ENCODE data around the gene AADACL4.

AADACL4 gene

DNA sequence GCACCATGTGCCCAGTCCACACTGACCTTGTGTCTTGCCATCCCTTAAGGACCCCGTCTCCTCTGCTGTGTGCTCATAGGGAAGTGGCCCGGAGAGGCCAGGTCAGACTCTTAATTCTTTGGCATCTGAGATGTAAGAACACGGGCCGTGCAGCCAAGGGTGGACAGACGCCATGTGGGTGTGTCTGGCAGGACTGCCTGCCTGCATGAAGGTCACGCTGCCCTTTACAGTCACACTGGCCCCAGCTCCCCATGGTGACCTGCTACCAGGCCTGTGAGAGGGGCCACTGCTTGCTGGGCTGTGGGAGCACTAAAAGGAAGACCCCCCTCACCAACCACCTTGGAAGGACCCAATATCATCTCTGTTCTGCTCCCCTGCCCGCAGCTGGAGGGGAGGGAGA lies 43.5 kb upstream of the AADACL4 start:
- no peaks in the 10 kb centered on the region for H3K9me3 ChIP-seq (ENCODE audit: control insufficient read depth, insufficient read depth, low read depth, low read length)
- H3K4me1 ChIP-seq (ENCODE audit: control insufficient read depth, insufficient read depth, low read length), result peaks cover 8% of the 10 kb centered on the region
- H3K27ac ChIP-seq (ENCODE audit: extremely low read depth, low read depth, low read length), result no peak overlapping the region
- TF ChIP-seq, protein P1, sequence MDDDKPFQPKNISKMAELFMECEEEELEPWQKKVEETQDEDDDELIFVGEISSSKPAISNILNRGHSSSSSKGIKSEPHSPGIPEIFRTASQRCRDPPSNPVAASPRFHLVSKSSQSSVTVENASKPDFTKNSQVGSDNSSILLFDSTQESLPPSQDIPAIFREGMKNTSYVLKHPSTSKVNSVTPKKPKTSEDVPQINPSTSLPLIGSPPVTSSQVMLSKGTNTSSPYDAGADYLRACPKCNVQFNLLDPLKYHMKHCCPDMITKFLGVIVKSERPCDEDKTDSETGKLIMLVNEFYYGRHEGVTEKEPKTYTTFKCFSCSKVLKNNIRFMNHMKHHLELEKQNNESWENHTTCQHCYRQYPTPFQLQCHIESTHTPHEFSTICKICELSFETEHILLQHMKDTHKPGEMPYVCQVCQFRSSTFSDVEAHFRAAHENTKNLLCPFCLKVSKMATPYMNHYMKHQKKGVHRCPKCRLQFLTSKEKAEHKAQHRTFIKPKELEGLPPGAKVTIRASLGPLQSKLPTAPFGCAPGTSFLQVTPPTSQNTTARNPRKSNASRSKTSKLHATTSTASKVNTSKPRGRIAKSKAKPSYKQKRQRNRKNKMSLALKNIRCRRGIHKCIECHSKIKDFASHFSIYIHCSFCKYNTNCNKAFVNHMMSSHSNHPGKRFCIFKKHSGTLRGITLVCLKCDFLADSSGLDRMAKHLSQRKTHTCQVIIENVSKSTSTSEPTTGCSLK (tag by site-specific recombination; IDR thresholded peaks at IDR 0.05), result no peak
- TF ChIP-seq, protein P2, sequence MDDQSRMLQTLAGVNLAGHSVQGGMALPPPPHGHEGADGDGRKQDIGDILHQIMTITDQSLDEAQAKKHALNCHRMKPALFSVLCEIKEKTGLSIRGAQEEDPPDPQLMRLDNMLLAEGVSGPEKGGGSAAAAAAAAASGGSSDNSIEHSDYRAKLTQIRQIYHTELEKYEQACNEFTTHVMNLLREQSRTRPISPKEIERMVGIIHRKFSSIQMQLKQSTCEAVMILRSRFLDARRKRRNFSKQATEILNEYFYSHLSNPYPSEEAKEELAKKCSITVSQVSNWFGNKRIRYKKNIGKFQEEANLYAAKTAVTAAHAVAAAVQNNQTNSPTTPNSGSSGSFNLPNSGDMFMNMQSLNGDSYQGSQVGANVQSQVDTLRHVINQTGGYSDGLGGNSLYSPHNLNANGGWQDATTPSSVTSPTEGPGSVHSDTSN (CRISPR knock-in tag; IDR thresholded peaks at IDR 0.05), result no peak
- TF ChIP-seq YY1 (tag by site-specific recombination; IDR thresholded peaks at IDR 0.05) (no peak), ZNF600 (tag by site-specific recombination; IDR thresholded peaks at IDR 0.05) (no peak), SP2 (tag by site-specific recombination; IDR thresholded peaks at IDR 0.05) (no peak), ZNF174 (tag by site-specific recombination; IDR thresholded peaks at IDR 0.05) (no peak), ZNF169 (tag by site-specific recombination; IDR thresholded peaks at IDR 0.05) (no peak)
- TF ChIP-seq, protein P3, sequence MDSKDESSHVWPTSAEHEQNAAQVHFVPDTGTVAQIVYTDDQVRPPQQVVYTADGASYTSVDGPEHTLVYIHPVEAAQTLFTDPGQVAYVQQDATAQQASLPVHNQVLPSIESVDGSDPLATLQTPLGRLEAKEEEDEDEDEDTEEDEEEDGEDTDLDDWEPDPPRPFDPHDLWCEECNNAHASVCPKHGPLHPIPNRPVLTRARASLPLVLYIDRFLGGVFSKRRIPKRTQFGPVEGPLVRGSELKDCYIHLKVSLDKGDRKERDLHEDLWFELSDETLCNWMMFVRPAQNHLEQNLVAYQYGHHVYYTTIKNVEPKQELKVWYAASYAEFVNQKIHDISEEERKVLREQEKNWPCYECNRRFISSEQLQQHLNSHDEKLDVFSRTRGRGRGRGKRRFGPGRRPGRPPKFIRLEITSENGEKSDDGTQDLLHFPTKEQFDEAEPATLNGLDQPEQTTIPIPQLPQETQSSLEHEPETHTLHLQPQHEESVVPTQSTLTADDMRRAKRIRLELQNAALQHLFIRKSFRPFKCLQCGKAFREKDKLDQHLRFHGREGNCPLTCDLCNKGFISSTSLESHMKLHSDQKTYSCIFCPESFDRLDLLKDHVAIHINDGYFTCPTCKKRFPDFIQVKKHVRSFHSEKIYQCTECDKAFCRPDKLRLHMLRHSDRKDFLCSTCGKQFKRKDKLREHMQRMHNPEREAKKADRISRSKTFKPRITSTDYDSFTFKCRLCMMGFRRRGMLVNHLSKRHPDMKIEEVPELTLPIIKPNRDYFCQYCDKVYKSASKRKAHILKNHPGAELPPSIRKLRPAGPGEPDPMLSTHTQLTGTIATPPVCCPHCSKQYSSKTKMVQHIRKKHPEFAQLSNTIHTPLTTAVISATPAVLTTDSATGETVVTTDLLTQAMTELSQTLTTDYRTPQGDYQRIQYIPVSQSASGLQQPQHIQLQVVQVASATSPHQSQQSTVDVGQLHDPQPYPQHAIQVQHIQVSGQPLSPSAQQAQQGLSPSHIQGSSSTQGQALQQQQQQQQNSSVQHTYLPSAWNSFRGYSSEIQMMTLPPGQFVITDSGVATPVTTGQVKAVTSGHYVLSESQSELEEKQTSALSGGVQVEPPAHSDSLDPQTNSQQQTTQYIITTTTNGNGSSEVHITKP (tag by site-specific recombination; IDR thresholded peaks at IDR 0.05), result peak; percentile 50
- TF ChIP-seq, protein P4, sequence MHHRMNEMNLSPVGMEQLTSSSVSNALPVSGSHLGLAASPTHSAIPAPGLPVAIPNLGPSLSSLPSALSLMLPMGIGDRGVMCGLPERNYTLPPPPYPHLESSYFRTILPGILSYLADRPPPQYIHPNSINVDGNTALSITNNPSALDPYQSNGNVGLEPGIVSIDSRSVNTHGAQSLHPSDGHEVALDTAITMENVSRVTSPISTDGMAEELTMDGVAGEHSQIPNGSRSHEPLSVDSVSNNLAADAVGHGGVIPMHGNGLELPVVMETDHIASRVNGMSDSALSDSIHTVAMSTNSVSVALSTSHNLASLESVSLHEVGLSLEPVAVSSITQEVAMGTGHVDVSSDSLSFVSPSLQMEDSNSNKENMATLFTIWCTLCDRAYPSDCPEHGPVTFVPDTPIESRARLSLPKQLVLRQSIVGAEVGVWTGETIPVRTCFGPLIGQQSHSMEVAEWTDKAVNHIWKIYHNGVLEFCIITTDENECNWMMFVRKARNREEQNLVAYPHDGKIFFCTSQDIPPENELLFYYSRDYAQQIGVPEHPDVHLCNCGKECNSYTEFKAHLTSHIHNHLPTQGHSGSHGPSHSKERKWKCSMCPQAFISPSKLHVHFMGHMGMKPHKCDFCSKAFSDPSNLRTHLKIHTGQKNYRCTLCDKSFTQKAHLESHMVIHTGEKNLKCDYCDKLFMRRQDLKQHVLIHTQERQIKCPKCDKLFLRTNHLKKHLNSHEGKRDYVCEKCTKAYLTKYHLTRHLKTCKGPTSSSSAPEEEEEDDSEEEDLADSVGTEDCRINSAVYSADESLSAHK (tag by site-specific recombination; IDR thresholded peaks at IDR 0.05), result no peak
- CTCF ChIA-PET, result interaction anchor here (0.5 to 1.7 kb wide), 8 partner anchors 11 to 184 kb away, joined by 3 to 7 read pairs (median 3); no protein-coding TSS in a partner anchor
- POLR2A ChIA-PET, result interaction anchor here (0.5 to 1.0 kb wide), 2 partner anchors 16 to 19 kb away, joined by 4 to 5 read pairs; no protein-coding TSS in a partner anchor
- H3K36me3 ChIP-seq (ENCODE audit: control insufficient read depth in 2 of 2, insufficient read depth in 1 of 2, low read length in 2 of 2), result no peaks in the 10 kb centered on the region
- no peak overlapping the region for H3K4me3 ChIP-seq (ENCODE audit: low read depth, low read length)

DNA sequence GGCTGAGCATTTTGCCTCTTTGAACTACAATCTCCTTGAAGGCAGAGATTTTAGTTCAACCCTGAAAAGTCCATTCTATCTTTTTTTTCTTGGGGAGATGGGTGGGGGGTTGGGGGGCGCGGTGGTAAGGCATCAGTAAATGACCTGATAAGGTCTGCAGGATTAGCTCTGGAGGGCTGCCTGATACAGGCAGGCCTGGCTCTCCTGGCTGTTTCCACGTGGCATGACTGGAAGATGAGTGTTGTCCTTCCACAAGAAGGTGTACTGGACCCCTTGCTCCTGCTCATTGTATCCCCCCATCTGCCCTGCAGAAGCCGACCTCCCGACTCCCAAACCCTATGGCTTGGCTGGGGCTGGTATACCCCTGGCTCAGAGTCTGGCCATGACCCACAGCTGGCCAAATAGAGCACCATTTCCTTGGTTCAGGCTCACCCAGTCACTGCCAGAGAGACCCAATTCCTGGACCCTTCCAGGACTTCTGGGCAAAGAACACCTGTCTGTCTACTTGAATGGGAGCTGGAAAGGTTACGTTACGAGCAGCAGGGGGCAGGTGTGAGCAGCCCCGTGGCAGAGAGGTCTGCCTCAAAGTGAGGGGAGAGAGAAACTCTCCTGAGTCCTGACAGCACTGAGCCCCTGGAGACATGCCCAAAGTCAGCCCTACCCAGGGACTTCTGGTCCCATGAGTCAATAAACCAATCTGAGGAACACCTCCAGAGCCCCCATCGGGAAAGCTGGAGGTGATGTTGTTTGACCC lies 42.8 kb upstream of the AADACL4 start:
- ChIA-PET CTCF (interaction anchor here (0.5 to 1.8 kb wide), 18 partner anchors 12 to 286 kb away, joined by 3 to 28 read pairs (median 3); partner anchors contain the start of gene DHRS3), POLR2A (interaction anchor here (0.8 to 1.4 kb wide), 3 partner anchors 15 to 123 kb away, joined by 3 to 11 read pairs (median 5); partner anchors contain the start of gene DHRS3)
- no peak overlapping the region for H3K4me3 ChIP-seq (ENCODE audit: low read depth, low read length)
- peaks cover 6% of the 10 kb centered on the region for H3K4me1 ChIP-seq (ENCODE audit: control insufficient read depth, insufficient read depth, low read length)
- no peaks in the 10 kb centered on the region for H3K36me3 ChIP-seq (ENCODE audit: control insufficient read depth in 2 of 2, insufficient read depth in 1 of 2, low read length in 2 of 2)
- no peaks in the 10 kb centered on the region for H3K9me3 ChIP-seq (ENCODE audit: control insufficient read depth, insufficient read depth, low read depth, low read length)
- no peak overlapping the region for H3K27ac ChIP-seq (ENCODE audit: extremely low read depth, low read depth, low read length)
- TF ChIP-seq ZNF585B (tag by site-specific recombination; IDR thresholded peaks at IDR 0.05) (no peak), GLI2 (tag by site-specific recombination; IDR thresholded peaks at IDR 0.05; ENCODE audit: borderline replicate concordance, low read depth) (no peak), ZNF544 (tag by site-specific recombination; IDR thresholded peaks at IDR 0.05) (no peak), ZNF133 (tag by site-specific recombination; IDR thresholded peaks at IDR 0.05) (no peak), ZNF571 (tag by site-specific recombination; IDR thresholded peaks at IDR 0.05) (no peak)
- TF ChIP-seq, protein P5, sequence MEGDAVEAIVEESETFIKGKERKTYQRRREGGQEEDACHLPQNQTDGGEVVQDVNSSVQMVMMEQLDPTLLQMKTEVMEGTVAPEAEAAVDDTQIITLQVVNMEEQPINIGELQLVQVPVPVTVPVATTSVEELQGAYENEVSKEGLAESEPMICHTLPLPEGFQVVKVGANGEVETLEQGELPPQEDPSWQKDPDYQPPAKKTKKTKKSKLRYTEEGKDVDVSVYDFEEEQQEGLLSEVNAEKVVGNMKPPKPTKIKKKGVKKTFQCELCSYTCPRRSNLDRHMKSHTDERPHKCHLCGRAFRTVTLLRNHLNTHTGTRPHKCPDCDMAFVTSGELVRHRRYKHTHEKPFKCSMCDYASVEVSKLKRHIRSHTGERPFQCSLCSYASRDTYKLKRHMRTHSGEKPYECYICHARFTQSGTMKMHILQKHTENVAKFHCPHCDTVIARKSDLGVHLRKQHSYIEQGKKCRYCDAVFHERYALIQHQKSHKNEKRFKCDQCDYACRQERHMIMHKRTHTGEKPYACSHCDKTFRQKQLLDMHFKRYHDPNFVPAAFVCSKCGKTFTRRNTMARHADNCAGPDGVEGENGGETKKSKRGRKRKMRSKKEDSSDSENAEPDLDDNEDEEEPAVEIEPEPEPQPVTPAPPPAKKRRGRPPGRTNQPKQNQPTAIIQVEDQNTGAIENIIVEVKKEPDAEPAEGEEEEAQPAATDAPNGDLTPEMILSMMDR (tag by site-specific recombination; IDR thresholded peaks at IDR 0.05), result peak; percentile 41; the same call in 1 of the 2 replicates
- TF ChIP-seq, protein P6, sequence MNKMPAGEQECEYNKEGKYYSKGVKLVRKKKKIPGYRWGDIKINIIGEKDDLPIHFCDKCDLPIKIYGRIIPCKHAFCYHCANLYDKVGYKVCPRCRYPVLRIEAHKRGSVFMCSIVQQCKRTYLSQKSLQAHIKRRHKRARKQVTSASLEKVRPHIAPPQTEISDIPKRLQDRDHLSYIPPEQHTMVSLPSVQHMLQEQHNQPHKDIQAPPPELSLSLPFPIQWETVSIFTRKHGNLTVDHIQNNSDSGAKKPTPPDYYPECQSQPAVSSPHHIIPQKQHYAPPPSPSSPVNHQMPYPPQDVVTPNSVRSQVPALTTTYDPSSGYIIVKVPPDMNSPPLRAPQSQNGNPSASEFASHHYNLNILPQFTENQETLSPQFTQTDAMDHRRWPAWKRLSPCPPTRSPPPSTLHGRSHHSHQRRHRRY (tag by site-specific recombination; IDR thresholded peaks at IDR 0.05), result no peak
- TF ChIP-seq, protein P7, sequence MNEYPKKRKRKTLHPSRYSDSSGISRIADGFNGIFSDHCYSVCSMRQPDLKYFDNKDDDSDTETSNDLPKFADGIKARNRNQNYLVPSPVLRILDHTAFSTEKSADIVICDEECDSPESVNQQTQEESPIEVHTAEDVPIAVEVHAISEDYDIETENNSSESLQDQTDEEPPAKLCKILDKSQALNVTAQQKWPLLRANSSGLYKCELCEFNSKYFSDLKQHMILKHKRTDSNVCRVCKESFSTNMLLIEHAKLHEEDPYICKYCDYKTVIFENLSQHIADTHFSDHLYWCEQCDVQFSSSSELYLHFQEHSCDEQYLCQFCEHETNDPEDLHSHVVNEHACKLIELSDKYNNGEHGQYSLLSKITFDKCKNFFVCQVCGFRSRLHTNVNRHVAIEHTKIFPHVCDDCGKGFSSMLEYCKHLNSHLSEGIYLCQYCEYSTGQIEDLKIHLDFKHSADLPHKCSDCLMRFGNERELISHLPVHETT (tag by site-specific recombination; IDR thresholded peaks at IDR 0.05), result no peak
